Esophagus squamous epithelium (tissue), 5 donors: Measurements from ENCODE around the gene MMEL1. TPM values are rescaled to one million over a fixed set of nuclear protein-coding genes. Genes with fewer than 3 reads are reported as not detected.

Experiments used
- DNase-seq: peaks from one replicate; lab custom pipeline; 2025; lab: John Stamatoyannopoulos, UW
- H3K27ac ChIP-seq, 4 donors: fragments of 200-600 bp; sonication (generic); one replicate each; pipeline ENCODE4 v1.5.1; 2016 to 2019; ENCODE audit warnings: mild to moderate bottlenecking in 1 of 4
- H3K27me3 ChIP-seq, 4 donors: fragments of 200-600 bp; sonication (generic); 1 replicate in 3 of 4; 2 replicates in 1 of 4; pipeline versions ENCODE4 v1.5.1 to v1.6.0; 2017 to 2021; ENCODE audit warnings: antibody characterized with exemption in 1 of 4
- H3K36me3 ChIP-seq, 3 donors: fragments of 200-600 bp; sonication (generic); one replicate each; pipeline ENCODE4 v1.5.1; 2016 to 2019
- H3K4me1 ChIP-seq, 3 donors: fragments of 200-600 bp; sonication (generic); one replicate each; pipeline ENCODE4 v1.5.1; 2017 to 2019
- H3K4me3 ChIP-seq, 4 donors: fragments of 200-600 bp; sonication (generic); 1 replicate in 3 of 4; 2 replicates in 1 of 4; pipeline ENCODE4 v1.5.1; 2016 to 2019; ENCODE audit warnings: mild to moderate bottlenecking in 2 of 4, moderate library complexity in 1 of 4
- H3K9me3 ChIP-seq, 3 donors: fragments of 200-600 bp; sonication (generic); one replicate each; pipeline ENCODE4 v1.5.1; 2016 to 2019
- POLR2A ChIP-seq, 4 donors: fragments of 450-650 bp; IDR thresholded peaks; one replicate each; pipeline ENCODE4 v1.6.1; 2017; ENCODE audit warnings: antibody characterized with exemption in 4 of 4, mild to moderate bottlenecking in 4 of 4, moderate library complexity in 3 of 4
- WGBS, 2 donors: methylation state at CpG; one replicate each; pipeline ENCODE4 v1.1.5; 2018; 5-methylcytosine and 5-hydroxymethylcytosine counted together
- intact Hi-C: fragments of 100-400 bp; cut with DNase I; formaldehyde crosslinking; loops from one replicate; pipeline ENCODE4 v1.15.0; 2022
- total RNA-seq, 4 donors: library from RNA; depleted of rRNA; stranded (reverse); fragments of >200 nt; gene quantifications; one replicate each; pipeline ENCODE4 v1.1.0, GENCODE V29; 2016
- TF ChIP-seq, protein P1 (sequence below), 6 experiments: fragments of 450-650 bp in 4 of 6; fragments of 200-600 bp in 2 of 6; sonication (generic) in 2 of 6; IDR thresholded peaks; one replicate each; pipeline ENCODE4 v1.5.1; 2016 to 2019; ENCODE audit warnings: antibody characterized with exemption in 6 of 6, mild to moderate bottlenecking in 4 of 6, moderate library complexity in 4 of 6
- donor health status: DM: yes; HTN: yes; CAD: no.

Gene MMEL1
- total RNA-seq, 4 donors from 2014 or later, result 3.1 TPM; not detected in 3

- Histone ChIP-seq H3K4me1 (peaks cover 0 to 28% (median 7%) of the 10 kb centered on the region in 3 donors), H3K27ac (no peak overlapping the region), H3K36me3 (no peaks in the 10 kb centered on the region), H3K4me3 (no peak overlapping the region), H3K27me3 (peaks cover 0 to 27% (median 0%) of the 10 kb centered on the region in 4 donors), H3K9me3 (no peaks in the 10 kb centered on the region)
- WGBS, 2 donors, result 78 to 100% methylated on average over 1 to 8 of the region's 28 CpGs
- DNase-seq, result no peak
- TF ChIP-seq POLR2A (IDR thresholded peaks at IDR 0.05), result no peak
- TF ChIP-seq, protein P1, sequence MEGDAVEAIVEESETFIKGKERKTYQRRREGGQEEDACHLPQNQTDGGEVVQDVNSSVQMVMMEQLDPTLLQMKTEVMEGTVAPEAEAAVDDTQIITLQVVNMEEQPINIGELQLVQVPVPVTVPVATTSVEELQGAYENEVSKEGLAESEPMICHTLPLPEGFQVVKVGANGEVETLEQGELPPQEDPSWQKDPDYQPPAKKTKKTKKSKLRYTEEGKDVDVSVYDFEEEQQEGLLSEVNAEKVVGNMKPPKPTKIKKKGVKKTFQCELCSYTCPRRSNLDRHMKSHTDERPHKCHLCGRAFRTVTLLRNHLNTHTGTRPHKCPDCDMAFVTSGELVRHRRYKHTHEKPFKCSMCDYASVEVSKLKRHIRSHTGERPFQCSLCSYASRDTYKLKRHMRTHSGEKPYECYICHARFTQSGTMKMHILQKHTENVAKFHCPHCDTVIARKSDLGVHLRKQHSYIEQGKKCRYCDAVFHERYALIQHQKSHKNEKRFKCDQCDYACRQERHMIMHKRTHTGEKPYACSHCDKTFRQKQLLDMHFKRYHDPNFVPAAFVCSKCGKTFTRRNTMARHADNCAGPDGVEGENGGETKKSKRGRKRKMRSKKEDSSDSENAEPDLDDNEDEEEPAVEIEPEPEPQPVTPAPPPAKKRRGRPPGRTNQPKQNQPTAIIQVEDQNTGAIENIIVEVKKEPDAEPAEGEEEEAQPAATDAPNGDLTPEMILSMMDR (IDR thresholded peaks at IDR 0.05), result no peak
- intact Hi-C loops, result no loop called here
These were observed 36.1 kb downstream of the MMEL1 start for GRCh38 chr1:2596530-2597333.

DNA sequence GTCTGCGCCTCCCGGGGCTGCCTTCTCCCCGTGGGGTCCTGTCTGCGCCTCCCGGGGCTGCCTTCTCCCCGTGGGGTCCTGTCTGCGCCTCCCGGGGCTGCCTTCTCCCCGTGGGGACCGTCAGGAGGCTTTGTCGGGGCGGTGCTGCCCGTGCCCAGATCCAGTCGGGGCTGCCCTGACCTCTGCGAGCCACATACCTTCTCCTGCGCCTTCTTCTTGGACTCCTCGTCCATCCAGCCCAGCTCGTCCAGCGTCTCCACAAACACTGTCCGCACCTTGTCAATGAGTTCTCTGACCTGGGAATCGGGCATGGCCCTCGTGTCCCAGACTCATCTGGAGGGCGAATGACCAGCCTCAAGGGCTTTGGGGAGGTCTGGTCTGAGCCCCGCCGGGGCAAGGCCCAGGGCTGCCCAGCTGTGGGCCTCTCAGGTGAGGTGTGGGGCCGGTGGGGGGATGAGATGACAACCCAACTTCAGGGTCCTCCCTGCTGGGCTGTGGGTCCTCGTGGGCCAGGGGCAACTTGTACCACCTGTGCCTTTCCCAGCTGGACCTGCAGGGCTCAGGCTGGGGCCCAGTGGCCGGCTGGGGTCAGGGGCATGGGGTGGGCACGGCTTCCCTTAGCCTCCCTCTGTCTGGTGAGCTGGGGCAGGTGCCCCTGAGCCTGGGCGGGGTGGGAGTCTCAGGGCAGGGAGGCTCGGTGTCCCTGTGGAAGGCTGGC, 36.8 kb downstream of the MMEL1 start:
- WGBS, 2 donors, result 83% methylated on average over 20 of the region's 31 CpGs; no CpG with 5 or more reads in 1 of the 2 donors
- peaks cover 0 to 26% (median 0%) of the 10 kb centered on the region in 4 donors for H3K27me3 ChIP-seq
- intact Hi-C loops, result no loop called here
- DNase-seq, result no peak
- no peak overlapping the region for H3K27ac ChIP-seq
- H3K4me1 ChIP-seq, result peaks cover 0 to 28% (median 7%) of the 10 kb centered on the region in 3 donors
- H3K9me3 ChIP-seq, result no peaks in the 10 kb centered on the region
- no peaks in the 10 kb centered on the region for H3K36me3 ChIP-seq
- H3K4me3 ChIP-seq, result no peak overlapping the region
- no peak for TF ChIP-seq POLR2A (IDR thresholded peaks at IDR 0.05)
- TF ChIP-seq, protein P1 (IDR thresholded peaks at IDR 0.05), result no peak

GRCh38 chr1:2595261-2595811, 37.5 kb downstream of the MMEL1 start:
- no peak for DNase-seq
- TF ChIP-seq, protein P1 (IDR thresholded peaks at IDR 0.05), result no peak
- no peak for TF ChIP-seq POLR2A (IDR thresholded peaks at IDR 0.05)
- Histone ChIP-seq H3K4me1 (peaks cover 0 to 28% (median 7%) of the 10 kb centered on the region in 3 donors), H3K27me3 (peaks cover 0 to 26% (median 0%) of the 10 kb centered on the region in 4 donors), H3K27ac (no peak overlapping the region), H3K9me3 (no peaks in the 10 kb centered on the region), H3K36me3 (peaks cover 0 to under 1% (median 0%) of the 10 kb centered on the region in 3 donors), H3K4me3 (no peak overlapping the region)
- intact Hi-C loops, result no loop called here
- WGBS, 2 donors, result 67% methylated on average over 3 of the region's 19 CpGs; no CpG with 5 or more reads in 1 of the 2 donors

GRCh38 chr1:2594641-2595131, 38.1 kb downstream of the MMEL1 start:
- intact Hi-C loops, result no loop called here
- 60 to 85% methylated on average over 1 to 4 of the region's 17 CpGs for WGBS, 2 donors
- H3K4me3 ChIP-seq, result no peak overlapping the region
- H3K36me3 ChIP-seq, result peaks cover 0 to 7% (median 0%) of the 10 kb centered on the region in 3 donors
- H3K27me3 ChIP-seq, result peaks cover 0 to 26% (median 0%) of the 10 kb centered on the region in 4 donors
- DNase-seq, result no peak
- H3K4me1 ChIP-seq, result peaks cover 0 to 28% (median 7%) of the 10 kb centered on the region in 3 donors
- TF ChIP-seq, protein P1 (IDR thresholded peaks at IDR 0.05), result no peak
- no peak for TF ChIP-seq POLR2A (IDR thresholded peaks at IDR 0.05)
- H3K27ac ChIP-seq, result no peak overlapping the region
- no peaks in the 10 kb centered on the region for H3K9me3 ChIP-seq
